Spinal cord (tissue), 10 donors: ENCODE results near the gene LRP2BP. TPM values are rescaled to one million over a fixed set of nuclear protein-coding genes. Genes with fewer than 3 reads are reported as not detected.

Experiments used
- DNase-seq, 6 donors: peaks; one replicate each; pipeline versions ENCODE4 v3.0.0 to v3.0.0-alpha.2; 2013 to 2015; ENCODE audit warnings: low spot score in 6 of 6, low read depth in 4 of 6
- H3K27ac ChIP-seq: one replicate; pipeline ENCODE4 v1.5.1; 2013; ENCODE audit warnings: low read depth, low read length, control low read depth
- H3K27me3 ChIP-seq: one replicate; pipeline ENCODE4 v1.6.1; 2013; ENCODE audit warnings: low read length; ENCODE audit not compliant: control insufficient read depth, insufficient read depth
- H3K36me3 ChIP-seq: one replicate; pipeline ENCODE4 v1.6.1; 2013; ENCODE audit warnings: low read length; ENCODE audit not compliant: control insufficient read depth, insufficient read depth
- H3K4me1 ChIP-seq: one replicate; pipeline ENCODE4 v1.6.1; 2013; ENCODE audit warnings: low read length; ENCODE audit not compliant: control insufficient read depth, insufficient read depth
- H3K4me3 ChIP-seq: one replicate; pipeline ENCODE4 v1.5.1; 2013; ENCODE audit warnings: low read depth, low read length, control low read depth
- H3K9me3 ChIP-seq: one replicate; pipeline ENCODE4 v1.6.1; 2013; ENCODE audit warnings: low read length; ENCODE audit not compliant: control insufficient read depth, insufficient read depth
- WGBS: methylation state at CpG from one replicate; pipeline ENCODE4 v1.1.5; 2013; ENCODE audit warnings: missing lambda C conversion rate; ENCODE audit not compliant: insufficient coverage; 5-methylcytosine and 5-hydroxymethylcytosine counted together
- polyA plus RNA-seq, 2 donors: library from polyadenylated mRNA; unstranded; fragments of 120-200 nt; gene quantifications; one replicate each; pipeline ENCODE4 v1.2.1, GENCODE V29; 2013; ENCODE audit not compliant: insufficient read length in 2 of 2
- total RNA-seq, 2 donors: library from RNA; depleted of rRNA in 1 of 2; stranded (reverse); fragments of 120-200 nt in 1 of 2; fragments of >200 nt in 1 of 2; gene quantifications; one replicate each; pipeline versions ENCODE4 v1.2.3 to v1.2.4, GENCODE V29; 2013 to 2014
- donor health status: healthy.

Gene LRP2BP
- total and polyA plus RNA-seq, 4 donors, result 8.0 to 14.9 (median 11.7) TPM

DNA sequence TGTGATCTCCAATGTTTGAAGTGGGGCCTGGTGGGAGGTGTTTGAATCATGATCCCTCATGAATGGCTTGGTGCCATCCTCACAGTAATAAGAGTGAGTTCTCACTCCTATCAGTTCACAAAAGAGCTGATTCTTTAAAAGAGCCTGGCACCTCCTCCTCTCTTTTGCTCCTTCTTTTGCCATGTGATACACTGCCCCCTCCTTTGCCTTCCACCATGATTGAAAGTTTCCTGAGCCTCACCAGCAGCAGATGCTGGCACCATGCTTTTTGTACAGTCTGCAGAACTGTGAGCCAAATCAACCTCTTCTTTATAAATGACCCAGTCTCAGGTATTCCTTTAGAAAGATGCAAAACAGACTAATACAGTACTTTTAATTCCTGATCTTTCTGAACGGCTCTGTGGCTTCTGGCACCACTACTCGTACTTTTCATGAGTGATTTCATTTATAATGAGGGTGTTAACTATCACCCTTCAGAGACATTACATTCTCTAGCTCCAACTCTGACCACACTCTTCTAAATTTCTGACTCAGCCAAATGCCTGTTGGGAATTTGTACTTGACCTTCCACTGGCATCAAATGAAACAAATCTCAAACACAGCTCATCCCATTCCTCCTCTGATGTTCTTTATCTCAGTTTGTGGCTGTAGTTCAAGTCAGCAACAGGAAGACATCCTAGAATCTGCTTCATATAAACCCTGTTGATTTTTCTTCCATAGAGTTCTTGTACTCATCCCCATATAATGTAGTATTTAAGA is 25.8 kb upstream of the LRP2BP start:
- Histone ChIP-seq H3K27me3 (no peaks in the 10 kb centered on the region), H3K27ac (no peak overlapping the region), H3K4me1 (peaks cover 13% of the 10 kb centered on the region), H3K36me3 (peaks cover 19% of the 10 kb centered on the region), H3K4me3 (no peak overlapping the region), H3K9me3 (no peaks in the 10 kb centered on the region)
- no CpG with 5 or more reads among the region's 2 CpGs for WGBS
- DNase-seq, result peak in 1 of 6 donors; percentile 13

DNA sequence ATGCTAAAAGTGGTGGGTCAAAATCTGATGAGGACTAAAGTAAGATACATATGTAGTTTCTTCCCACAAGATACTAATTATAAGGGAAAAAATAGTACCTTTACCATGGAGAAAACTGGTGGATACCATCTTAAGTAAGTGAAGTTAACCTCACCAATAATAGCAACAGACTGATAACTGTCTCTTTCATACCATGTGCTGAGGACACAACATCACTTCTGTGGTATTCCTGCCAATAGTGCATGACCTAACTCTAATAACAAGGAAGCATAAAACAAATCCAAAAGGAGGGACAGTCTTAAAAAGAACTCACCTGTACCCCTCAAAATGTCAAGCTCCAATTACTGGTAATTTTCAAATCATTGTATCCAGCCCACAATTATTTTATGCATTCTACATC is 21.2 kb upstream of the LRP2BP start:
- Histone ChIP-seq H3K27me3 (no peaks in the 10 kb centered on the region), H3K36me3 (peaks cover 24% of the 10 kb centered on the region), H3K4me1 (no peaks in the 10 kb centered on the region), H3K4me3 (no peak overlapping the region), H3K9me3 (no peaks in the 10 kb centered on the region), H3K27ac (no peak overlapping the region)
- DNase-seq, result no peak

DNA sequence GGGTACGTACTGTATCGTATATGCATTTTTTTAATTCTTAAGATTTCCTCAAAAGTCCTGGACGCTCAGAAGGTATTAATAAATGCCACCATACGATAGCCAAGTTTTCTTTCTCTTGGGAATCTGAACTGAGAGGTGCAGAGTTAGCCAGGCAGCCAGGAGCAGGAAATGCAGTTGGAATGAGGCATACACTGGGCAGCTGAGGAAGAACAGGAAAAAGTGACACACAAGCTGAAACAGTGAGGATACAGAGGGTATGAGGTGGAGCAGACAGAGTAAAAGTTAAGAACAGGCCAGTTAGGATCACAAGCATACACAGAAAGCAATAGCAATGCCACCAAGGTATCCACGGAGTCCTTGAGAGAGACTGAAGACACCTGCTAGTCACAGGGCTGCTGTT is 16.7 kb upstream of the LRP2BP start:
- Histone ChIP-seq H3K27me3 (no peaks in the 10 kb centered on the region), H3K9me3 (no peaks in the 10 kb centered on the region), H3K4me1 (no peaks in the 10 kb centered on the region), H3K4me3 (no peak overlapping the region), H3K27ac (no peak overlapping the region), H3K36me3 (peaks cover 16% of the 10 kb centered on the region)
- DNase-seq, result no peak
- 100% methylated on average over 5 of the region's 5 CpGs for WGBS

DNA sequence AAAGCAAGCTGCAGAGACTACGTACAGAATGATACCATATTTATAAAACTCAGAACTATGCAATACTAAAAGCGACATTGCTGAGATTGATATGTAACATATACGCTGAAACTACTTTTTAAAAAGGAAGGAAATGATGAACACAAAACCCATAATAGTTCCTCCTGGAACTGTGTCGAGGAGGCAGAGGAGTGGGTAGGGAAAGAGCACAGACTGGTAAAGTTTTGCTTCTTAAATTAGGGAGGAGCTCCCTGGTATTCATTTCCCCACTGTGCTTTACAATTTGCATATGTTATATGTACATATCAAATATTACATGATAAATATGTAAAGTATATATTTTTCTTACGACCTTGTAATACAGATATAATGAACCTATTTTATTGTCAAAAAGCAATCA is 16.1 kb upstream of the LRP2BP start:
- Histone ChIP-seq H3K27me3 (no peaks in the 10 kb centered on the region), H3K27ac (no peak overlapping the region), H3K4me3 (no peak overlapping the region), H3K9me3 (no peaks in the 10 kb centered on the region), H3K4me1 (no peaks in the 10 kb centered on the region), H3K36me3 (peaks cover 16% of the 10 kb centered on the region)
- DNase-seq, result no peak
- no CpG with 5 or more reads among the region's 5 CpGs for WGBS

DNA sequence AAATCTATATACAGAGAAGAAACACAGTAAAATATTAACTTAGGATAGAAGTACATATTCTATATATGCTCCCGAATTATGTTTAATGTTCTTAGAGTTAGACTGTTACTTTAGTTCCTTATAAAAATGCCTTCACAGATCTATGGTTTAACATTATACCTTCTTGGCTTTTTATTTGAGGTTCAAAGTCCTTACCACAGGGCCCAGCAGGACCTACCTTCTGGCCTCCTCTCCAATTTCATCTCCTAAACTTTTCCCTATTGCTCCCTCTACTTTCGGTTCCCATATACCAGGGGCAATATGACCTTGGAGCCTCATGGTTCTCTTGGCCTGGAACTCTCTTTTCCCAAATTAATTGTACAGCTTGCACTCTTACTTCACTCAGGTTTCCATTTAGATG is 12.7 kb upstream of the LRP2BP start:
- Histone ChIP-seq H3K4me1 (no peaks in the 10 kb centered on the region), H3K27me3 (no peaks in the 10 kb centered on the region), H3K9me3 (no peaks in the 10 kb centered on the region), H3K27ac (no peak overlapping the region), H3K4me3 (no peak overlapping the region), H3K36me3 (peaks cover 36% of the 10 kb centered on the region)
- 100% methylated on average over 1 of the region's 2 CpGs for WGBS
- no peak for DNase-seq

DNA sequence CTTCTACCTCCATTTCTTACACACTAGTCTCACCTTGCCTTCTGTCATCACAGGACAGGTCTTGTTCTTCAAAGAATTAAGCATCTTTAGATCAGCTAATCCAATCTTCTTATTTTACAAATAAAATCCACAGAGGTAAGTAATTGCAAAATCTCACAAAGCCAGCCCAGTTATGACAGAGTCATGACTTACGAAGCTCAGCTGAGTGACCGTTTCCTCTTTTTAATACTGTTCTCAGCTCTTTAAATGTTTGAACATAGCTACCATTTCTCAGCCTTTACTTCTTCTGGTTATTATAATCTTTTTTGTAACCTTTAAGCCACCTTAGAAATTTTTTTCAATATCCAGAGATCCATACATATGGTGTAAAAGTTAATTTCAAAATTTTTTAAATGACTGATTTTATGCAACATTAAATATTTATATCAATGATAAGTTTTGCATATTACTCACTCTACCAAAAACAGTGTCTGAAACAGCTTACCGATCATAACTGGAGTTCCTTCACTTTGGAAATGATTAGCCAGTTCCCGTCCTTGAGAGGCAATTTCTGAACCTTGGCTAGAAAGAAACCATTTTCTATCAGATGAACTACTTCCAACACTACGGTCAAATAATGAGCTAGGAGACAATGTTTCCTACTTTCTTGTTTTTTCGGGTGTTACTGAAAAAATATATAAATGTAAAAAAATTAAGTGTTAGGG is 9.7 kb upstream of the LRP2BP start:
- Histone ChIP-seq H3K27ac (no peak overlapping the region), H3K4me1 (no peaks in the 10 kb centered on the region), H3K9me3 (no peaks in the 10 kb centered on the region), H3K36me3 (peaks cover 26% of the 10 kb centered on the region), H3K4me3 (no peak overlapping the region), H3K27me3 (no peaks in the 10 kb centered on the region)
- WGBS, result 100% methylated on average over 1 of the region's 6 CpGs
- DNase-seq, result no peak

DNA sequence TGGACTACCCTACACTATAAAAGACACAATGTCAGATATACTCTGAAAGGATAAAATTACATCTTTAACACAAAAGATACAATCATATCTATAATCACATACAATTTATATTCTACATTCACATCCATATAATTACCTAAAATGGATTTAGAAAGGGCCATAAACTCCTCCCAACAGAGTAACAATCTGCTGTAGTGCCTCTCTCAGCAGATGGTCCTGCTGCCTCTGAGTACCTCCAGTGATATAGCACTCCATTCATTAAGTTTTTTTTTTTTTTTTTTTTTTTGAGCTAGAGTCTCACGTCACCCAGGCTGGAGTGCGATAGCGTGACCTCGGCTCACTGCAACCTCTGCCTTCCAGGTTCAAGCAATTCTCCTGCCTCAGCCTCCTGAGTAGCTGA is 8.3 kb upstream of the LRP2BP start:
- Histone ChIP-seq H3K4me3 (no peak overlapping the region), H3K9me3 (no peaks in the 10 kb centered on the region), H3K4me1 (no peaks in the 10 kb centered on the region), H3K27me3 (no peaks in the 10 kb centered on the region), H3K36me3 (peaks cover 25% of the 10 kb centered on the region), H3K27ac (no peak overlapping the region)
- WGBS, result no CpG with 5 or more reads among the region's 4 CpGs
- DNase-seq, result peak in 2 of 6 donors; percentile 40 to 88

DNA sequence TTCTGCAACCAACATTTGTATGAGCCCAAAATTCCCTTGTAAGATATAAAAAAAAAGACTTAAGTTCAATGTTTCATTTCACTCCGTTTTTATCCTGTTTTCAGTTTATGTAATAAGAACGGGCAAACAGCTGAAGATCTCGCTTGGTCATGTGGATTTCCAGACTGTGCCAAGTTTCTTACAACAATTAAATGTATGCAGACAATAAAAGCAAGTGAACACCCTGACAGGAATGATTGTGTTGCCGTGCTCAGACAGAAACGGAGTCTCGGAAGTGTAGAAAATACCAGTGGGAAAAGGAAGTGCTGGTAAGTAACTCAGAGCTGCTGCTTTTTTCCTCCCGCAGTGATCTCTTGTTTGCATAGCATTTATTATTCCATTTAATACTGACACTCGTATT is 3.7 kb upstream of the LRP2BP start:
- no peak overlapping the region for H3K4me3 ChIP-seq
- 42% methylated on average over 2 of the region's 8 CpGs for WGBS

DNA sequence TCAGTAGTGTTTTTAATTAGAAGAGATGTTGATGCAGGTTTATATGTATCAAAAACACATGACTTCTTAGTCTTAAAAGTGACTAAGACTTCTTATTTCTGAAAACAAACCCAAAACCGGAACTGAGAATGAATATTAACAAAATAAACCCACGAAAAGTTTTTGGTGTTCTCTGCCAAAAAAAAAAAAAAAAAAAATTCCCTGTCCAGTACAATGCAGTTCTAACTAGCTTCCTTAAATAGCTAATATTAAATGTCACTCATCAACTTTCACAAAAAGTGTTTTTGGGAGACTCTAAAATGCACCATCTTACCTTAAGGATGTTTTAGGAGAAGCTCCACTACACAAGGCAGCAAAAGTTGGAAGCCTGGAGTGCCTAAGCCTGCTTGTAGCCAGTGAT is 2.9 kb upstream of the LRP2BP start:
- Histone ChIP-seq H3K4me3 (no peak overlapping the region), H3K36me3 (peaks cover 5% of the 10 kb centered on the region), H3K27ac (no peak overlapping the region), H3K4me1 (peaks cover 11% of the 10 kb centered on the region), H3K9me3 (no peaks in the 10 kb centered on the region), H3K27me3 (no peaks in the 10 kb centered on the region)
- no peak for DNase-seq
- WGBS, result no CpG with 5 or more reads among the region's 2 CpGs

More for the DNA sequence above, 3.7 kb upstream of the LRP2BP start:
- H3K4me1 ChIP-seq, result peaks cover 11% of the 10 kb centered on the region
- H3K27ac ChIP-seq, result no peak overlapping the region
- H3K27me3 ChIP-seq, result no peaks in the 10 kb centered on the region
- DNase-seq, result peak in 1 of 6 donors; percentile 17
- no peaks in the 10 kb centered on the region for H3K9me3 ChIP-seq
- H3K36me3 ChIP-seq, result peaks cover 13% of the 10 kb centered on the region
